Astrocyte of the cerebellum (primary cell): ENCODE measurements around the gene ZNF333.

ENCODE experiments used
- DNase-seq: peaks from one replicate; pipeline ENCODE4 v3.0.0-alpha.2; 2011; ENCODE audit warnings: low read depth
- H3K4me3 ChIP-seq: 2 replicates; pipeline ENCODE4 v1.5.1; 2011; ENCODE audit warnings: mild to moderate bottlenecking, low read depth, low read length, moderate library complexity
- in situ Hi-C: cut with HindIII; loops from 2 replicates; pipeline ENCODE4 v1.10.0; 2017; ENCODE audit warnings: low sequenced_read_pairs
- TF ChIP-seq, protein P1 (sequence below): IDR thresholded peaks from 2 replicates; pipeline ENCODE4 v1.5.1; 2012; ENCODE audit warnings: low read length, low read depth, moderate library complexity, mild to moderate bottlenecking; ENCODE audit errors: missing control alignments

ZNF333 gene

DNA sequence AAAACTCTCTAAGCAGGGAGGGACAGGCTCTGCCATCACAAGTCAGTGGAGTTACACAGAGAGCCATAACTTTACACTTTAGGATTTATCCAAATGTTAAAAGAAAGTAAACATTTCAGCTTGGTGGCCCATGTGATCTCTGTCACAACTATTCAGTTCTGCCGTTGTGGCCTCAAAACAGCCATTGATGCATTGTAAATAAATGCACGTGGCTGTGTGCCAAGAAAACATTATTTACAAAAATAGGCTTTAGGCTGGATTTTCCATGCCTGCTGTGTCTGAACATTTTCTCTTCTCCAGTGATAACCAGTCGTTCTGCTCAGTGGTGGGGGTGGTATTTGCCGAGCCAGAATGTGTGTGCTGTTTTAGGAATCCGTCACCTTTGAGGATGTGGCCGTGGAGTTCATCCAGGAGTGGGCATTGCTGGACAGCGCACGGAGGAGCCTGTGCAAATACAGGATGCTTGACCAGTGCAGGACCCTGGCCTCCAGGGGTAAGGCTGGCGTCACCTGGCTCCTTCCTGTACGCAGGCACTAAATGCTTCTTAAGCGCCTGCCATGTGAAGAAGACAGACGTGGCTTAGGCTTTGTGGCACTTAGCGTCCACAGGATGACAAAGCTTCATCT lies 4.9 kb downstream of the ZNF333 start:
- in situ Hi-C loops, result no loop called here
- DNase-seq, result no peak
- TF ChIP-seq, protein P1, sequence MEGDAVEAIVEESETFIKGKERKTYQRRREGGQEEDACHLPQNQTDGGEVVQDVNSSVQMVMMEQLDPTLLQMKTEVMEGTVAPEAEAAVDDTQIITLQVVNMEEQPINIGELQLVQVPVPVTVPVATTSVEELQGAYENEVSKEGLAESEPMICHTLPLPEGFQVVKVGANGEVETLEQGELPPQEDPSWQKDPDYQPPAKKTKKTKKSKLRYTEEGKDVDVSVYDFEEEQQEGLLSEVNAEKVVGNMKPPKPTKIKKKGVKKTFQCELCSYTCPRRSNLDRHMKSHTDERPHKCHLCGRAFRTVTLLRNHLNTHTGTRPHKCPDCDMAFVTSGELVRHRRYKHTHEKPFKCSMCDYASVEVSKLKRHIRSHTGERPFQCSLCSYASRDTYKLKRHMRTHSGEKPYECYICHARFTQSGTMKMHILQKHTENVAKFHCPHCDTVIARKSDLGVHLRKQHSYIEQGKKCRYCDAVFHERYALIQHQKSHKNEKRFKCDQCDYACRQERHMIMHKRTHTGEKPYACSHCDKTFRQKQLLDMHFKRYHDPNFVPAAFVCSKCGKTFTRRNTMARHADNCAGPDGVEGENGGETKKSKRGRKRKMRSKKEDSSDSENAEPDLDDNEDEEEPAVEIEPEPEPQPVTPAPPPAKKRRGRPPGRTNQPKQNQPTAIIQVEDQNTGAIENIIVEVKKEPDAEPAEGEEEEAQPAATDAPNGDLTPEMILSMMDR, result no peak
- H3K4me3 ChIP-seq, result no peak overlapping the region

DNA sequence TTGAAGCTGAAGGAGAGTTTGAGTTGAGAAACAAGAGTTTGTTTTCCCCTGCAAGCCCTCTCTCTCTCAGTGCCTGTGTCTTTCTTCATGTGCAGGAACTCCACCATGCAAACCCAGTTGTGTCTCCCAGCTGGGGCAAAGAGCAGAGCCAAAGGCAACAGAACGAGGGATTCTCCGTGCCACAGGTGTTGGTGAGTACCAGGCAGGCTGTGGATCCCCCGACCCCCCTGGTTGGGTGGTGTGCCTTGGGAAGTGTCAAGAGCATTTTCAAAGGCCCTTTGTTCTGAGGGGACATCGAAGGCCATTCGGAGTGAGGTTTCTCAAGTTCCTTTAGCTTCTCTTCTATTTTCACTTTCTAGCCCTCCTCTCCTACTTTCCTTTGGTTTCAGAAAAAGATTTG lies 5.6 kb downstream of the ZNF333 start:
- in situ Hi-C loops, result no loop called here
- TF ChIP-seq, protein P1, result no peak
- H3K4me3 ChIP-seq, result no peak overlapping the region
- DNase-seq, result no peak

DNA sequence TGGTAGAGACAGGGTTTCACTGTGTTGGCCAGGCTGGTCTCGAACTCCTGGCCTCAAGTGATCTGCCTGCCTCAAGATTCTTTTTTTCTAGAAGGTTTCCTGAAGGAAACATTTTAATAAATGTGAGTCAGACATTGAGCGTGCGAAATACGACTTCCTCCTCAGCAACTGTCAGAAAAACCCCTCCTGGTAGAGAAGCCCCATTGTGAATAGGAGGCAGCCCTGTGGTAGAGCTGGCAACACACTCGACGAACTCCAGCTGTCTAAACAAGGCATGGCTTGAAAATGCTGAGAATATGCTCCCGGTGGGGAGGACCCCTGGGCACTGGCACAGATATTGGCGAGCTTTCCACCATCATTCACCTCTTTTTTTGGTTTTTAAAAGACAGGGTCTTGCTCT lies 9.8 kb downstream of the ZNF333 start:
- H3K4me3 ChIP-seq, result no peak overlapping the region
- in situ Hi-C loops, result no loop called here
- TF ChIP-seq, protein P1, result no peak
- DNase-seq, result no peak

DNA sequence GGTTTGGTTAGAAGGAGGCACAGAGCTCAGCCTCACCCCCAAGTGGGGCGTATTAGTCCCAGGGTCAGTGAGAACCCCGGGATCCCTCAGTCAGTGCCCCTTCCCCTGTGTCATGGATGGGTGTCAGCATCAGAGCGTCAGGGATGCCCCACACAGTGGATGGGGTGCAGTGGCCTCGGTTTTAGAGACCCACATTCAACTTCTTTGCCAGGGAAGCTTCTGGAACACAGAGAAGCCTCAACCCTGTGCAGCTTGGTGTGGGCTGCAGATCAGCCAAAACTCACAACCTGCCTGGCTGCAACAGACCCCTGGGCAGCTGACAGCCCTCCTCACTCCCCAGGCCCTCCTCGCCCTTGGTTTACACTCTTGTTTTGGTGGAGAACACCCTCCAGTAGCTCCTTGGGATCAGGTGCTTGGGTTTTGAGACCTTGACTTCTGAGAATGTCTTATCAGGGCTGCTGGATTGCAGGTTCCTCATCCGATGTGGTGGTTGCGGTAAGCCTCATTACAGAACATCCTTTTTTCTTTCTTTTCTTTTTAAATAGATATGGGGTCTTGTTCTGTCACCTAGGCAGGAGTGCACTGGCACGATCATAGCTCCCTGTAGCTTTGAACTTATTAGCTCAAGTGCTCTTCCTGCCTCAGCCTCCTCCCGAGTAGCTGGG lies 11.0 kb downstream of the ZNF333 start:
- in situ Hi-C loops, result no loop called here
- TF ChIP-seq, protein P1, result no peak
- DNase-seq, result no peak
- no peak overlapping the region for H3K4me3 ChIP-seq

DNA sequence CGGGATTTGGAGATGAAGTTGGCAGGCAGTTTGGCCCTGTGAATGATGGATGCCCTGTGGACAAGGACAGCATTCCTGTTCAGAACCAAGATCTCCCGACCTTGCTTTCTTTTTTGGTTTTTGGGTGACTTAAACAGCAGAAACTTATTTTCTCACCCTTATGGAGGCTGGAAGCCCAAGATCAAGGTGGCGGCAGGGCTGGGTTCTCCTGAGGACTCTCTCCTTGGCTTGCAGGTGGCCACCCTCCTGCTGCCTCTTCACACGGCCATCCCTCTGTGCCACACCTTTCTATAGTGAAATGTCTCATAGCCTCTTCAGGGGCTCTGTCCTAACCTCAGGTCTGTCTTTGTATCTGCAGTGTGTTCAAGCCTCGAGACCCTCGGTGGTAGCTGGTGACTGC lies 14.0 kb downstream of the ZNF333 start:
- in situ Hi-C loops, result no loop called here
- TF ChIP-seq, protein P1, result no peak
- DNase-seq, result no peak
- no peak overlapping the region for H3K4me3 ChIP-seq

DNA sequence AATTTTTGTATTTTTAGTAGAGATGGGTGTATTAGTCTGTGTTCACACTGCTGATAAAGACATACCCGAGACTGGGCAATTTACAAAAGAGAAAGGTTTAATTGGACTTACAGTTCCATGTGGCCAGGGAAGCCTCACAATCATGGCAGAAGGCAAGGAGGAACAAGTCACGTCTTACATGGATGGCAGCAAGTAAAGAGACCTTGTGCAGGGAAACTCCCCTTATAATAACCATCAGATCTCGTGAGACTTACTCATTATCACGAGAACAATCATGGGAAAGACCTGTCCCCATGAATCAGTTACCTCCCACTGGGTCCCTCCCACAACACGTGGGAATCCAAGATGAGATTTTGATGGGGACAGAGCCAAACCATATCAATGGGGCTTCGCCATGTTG lies 14.6 kb downstream of the ZNF333 start:
- in situ Hi-C loops, result no loop called here
- no peak for DNase-seq
- H3K4me3 ChIP-seq, result no peak overlapping the region
- TF ChIP-seq, protein P1, result no peak

DNA sequence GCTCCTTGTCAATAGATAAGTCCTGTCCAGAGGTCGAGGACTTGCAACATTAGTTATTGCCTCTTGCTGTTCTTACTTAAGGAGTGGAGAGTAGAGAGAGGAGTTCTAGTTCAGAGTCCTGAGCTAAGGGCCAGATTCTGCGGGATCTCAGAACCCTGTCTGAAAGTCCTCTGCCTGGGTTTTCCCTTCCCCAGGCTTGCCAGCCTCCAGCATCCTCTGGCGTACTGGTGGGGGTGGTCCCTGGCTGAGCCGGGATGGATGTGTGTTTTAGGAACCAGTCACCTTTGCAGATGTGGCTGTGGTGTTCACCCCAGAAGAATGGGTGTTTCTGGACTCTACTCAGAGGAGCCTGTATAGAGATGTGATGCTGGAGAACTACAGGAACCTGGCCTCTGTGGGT lies 26.0 kb downstream of the ZNF333 start:
- TF ChIP-seq, protein P1, result no peak
- in situ Hi-C loops, result no loop called here
- no peak for DNase-seq
- H3K4me3 ChIP-seq, result no peak overlapping the region
